Measurements from ENCODE around the gene RASSF6. TPM values are rescaled to one million over a fixed set of nuclear protein-coding genes. Genes with fewer than 3 reads are reported as not detected.
A peak's percentile ranks its signal among the peaks of the same experiment; 100 is the strongest.

The RASSF6 gene
- total RNA-seq, 1 experiment from 2014 or later, result 2.4 TPM

DNA sequence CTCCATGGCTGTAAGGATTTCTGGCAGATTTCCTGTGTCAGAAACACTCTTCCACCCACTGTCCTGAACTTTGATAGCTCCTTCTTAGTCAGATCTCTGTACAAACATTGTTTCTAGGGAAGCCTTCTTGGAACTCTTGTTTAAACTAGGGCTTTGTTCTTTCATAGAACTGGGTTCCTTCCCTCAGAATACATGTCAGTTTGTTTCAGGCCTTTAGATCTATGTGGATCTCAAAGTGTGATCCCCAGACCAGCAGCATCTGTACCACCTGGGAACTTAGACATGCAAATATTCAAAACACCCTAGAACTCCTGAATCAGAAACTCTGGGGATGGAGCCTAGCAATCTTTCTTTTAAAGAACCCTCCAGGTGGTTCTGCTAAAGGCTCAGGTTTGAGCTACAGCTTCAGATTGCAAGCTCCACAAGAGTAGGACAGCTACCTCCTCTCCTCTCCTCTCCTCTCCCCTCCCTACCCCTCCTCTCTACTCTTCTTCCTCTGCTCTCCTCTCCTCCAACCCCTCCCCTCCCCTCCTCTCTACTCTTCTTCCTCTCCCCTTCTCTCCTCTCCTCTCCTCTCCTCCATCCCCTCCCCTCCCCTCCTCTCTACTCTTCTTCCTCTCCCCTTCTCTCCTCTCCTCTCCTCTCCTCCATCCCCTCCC lies 12.7 kb downstream of the RASSF6 start:
- H3K4me3 Mint-ChIP-seq (ENCODE audit: unreplicated experiment), result peak overlapping the region; percentile 0
- no TSS peak for BruUV-seq (replicated peaks)

DNA sequence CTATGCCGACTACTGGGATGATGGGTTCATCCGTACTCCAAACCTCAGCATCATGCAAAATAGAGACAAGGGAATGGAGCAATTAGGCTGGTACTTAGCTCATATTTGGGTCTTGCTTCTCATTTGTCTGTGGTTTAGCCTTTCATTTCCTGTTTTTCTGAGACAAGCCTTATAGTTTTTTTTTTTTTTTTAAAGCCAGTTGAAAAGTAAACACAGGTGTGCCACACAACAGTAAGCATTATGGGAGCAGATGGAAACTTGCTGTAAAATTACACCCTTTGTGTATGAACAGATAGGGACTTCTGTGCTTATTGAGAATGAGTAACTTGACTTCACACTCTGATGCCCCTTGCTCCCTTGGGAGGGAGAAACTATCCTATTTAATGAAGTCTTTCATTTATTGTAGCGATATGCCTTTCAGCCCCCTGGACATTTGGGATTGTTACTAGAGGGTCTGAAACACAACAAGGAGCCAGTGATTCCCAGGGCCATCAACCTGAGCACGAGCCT lies 13.7 kb downstream of the RASSF6 start:
- H3K9me3 Mint-ChIP-seq (ENCODE audit: unreplicated experiment), result no peaks in the 10 kb centered on the region
- H3K4me1 Mint-ChIP-seq (ENCODE audit: low read depth, unreplicated experiment), result peaks cover 30% of the 10 kb centered on the region
- peak overlapping the region; percentile 55 for H3K27ac Mint-ChIP-seq (ENCODE audit: unreplicated experiment)
- H3K4me3 Mint-ChIP-seq (ENCODE audit: unreplicated experiment), result no peak overlapping the region
- TF ChIP-seq, protein P1, sequence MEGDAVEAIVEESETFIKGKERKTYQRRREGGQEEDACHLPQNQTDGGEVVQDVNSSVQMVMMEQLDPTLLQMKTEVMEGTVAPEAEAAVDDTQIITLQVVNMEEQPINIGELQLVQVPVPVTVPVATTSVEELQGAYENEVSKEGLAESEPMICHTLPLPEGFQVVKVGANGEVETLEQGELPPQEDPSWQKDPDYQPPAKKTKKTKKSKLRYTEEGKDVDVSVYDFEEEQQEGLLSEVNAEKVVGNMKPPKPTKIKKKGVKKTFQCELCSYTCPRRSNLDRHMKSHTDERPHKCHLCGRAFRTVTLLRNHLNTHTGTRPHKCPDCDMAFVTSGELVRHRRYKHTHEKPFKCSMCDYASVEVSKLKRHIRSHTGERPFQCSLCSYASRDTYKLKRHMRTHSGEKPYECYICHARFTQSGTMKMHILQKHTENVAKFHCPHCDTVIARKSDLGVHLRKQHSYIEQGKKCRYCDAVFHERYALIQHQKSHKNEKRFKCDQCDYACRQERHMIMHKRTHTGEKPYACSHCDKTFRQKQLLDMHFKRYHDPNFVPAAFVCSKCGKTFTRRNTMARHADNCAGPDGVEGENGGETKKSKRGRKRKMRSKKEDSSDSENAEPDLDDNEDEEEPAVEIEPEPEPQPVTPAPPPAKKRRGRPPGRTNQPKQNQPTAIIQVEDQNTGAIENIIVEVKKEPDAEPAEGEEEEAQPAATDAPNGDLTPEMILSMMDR (IDR thresholded peaks at IDR 0.05; ENCODE audit: insufficient read depth in 1 of 2, low read depth in 1 of 2, low read length in 1 of 2, severe bottlenecking in 1 of 2, unreplicated experiment in 1 of 2), result no peak
- Histone ChIP-seq H3K36me3 (ENCODE audit: control insufficient read depth, insufficient read depth, low read length) (no peaks in the 10 kb centered on the region), H3K9me3 (no peaks in the 10 kb centered on the region), H3K27me3 (replicated peaks; ENCODE audit: control insufficient read depth, insufficient read depth, low read length) (no peaks in the 10 kb centered on the region), H3K4me1 (peaks cover 42% of the 10 kb centered on the region), H3K4me3 (ENCODE audit: low read depth, low read length) (no peak overlapping the region)
- ChIA-PET POLR2A (interaction anchor here (0.5 kb wide), 1 partner anchor 348 kb away, joined by 4 read pairs; the partner anchor contains the start of gene ANKRD17), CTCF (no interaction called here)
- intact Hi-C loops (cut with micrococcal nuclease; ENCODE audit: unreplicated experiment), result loop anchor here (2.0 kb wide), 1 partner anchor 14 kb away; the partner anchor contains the start of gene RASSF6
- H3K27me3 Mint-ChIP-seq (ENCODE audit: insufficient read depth, unreplicated experiment), result no peaks in the 10 kb centered on the region
- no TSS peak for BruUV-seq (replicated peaks)
- H3K36me3 Mint-ChIP-seq (ENCODE audit: insufficient read depth, unreplicated experiment), result no peaks in the 10 kb centered on the region
- DNase-seq, result no peak

More for the DNA sequence above, 12.7 kb downstream of the RASSF6 start:
- Histone ChIP-seq H3K36me3 (ENCODE audit: control insufficient read depth, insufficient read depth, low read length) (no peaks in the 10 kb centered on the region), H3K4me3 (ENCODE audit: low read depth, low read length) (no peak overlapping the region), H3K27me3 (replicated peaks; ENCODE audit: control insufficient read depth, insufficient read depth, low read length) (no peaks in the 10 kb centered on the region), H3K4me1 (peaks cover 40% of the 10 kb centered on the region), H3K9me3 (no peaks in the 10 kb centered on the region)
- intact Hi-C loops (cut with micrococcal nuclease; ENCODE audit: unreplicated experiment), result loop anchor here (2.0 kb wide), 1 partner anchor 13 kb away; the partner anchor contains the start of gene RASSF6
- ChIA-PET CTCF (no interaction called here), POLR2A (interaction anchor here (0.5 kb wide), 1 partner anchor 349 kb away, joined by 4 read pairs; the partner anchor contains the start of gene ANKRD17)
- Mint-ChIP-seq H3K9me3 (ENCODE audit: unreplicated experiment) (no peaks in the 10 kb centered on the region), H3K27me3 (ENCODE audit: insufficient read depth, unreplicated experiment) (no peaks in the 10 kb centered on the region), H3K4me1 (ENCODE audit: low read depth, unreplicated experiment) (peaks cover 22% of the 10 kb centered on the region), H3K36me3 (ENCODE audit: insufficient read depth, unreplicated experiment) (no peaks in the 10 kb centered on the region), H3K27ac (ENCODE audit: unreplicated experiment) (peak overlapping the region; percentile 55)
- no peak for DNase-seq
- TF ChIP-seq, protein P1 (IDR thresholded peaks at IDR 0.05; ENCODE audit: insufficient read depth in 1 of 2, low read depth in 1 of 2, low read length in 1 of 2, severe bottlenecking in 1 of 2, unreplicated experiment in 1 of 2), result no peak

DNA sequence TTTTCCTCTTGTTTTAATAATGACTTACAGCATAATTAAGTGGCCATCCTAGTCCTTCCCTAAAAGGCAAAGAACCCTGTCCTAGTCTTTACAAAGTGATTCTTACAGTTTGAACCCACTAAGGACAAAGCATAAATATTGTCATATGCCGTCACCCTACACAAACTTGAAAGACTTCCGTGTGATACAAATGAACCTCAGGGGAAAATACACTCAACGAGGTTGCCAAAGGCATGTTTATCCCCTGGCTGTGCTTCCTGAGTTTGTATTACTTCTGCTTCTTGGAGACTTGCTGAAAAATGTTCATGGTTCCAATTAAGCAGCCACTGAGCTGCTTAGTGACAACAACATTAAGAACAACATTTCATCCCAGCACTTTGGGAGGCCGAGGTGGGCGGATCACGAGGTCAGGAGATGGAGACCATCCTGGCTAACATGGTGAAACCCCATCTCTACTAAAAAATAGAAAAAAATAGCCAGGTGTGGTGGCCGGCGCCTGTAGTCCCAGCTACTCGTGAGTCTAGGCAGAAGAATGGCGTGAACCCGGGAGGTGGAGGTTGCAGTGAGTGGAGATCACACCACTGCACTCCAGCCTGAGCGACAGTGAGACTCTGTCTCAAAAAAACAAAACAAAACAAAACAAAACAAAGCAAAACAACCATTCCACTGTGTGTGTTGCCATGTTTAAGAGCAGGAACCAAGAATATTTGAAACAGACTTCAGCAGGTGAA lies 16.2 kb downstream of the RASSF6 start:
- ChIA-PET CTCF (no interaction called here), POLR2A (no interaction called here)
- no peak overlapping the region for H3K4me3 Mint-ChIP-seq (ENCODE audit: unreplicated experiment)

More for the DNA sequence above, 16.2 kb downstream of the RASSF6 start:
- Histone ChIP-seq H3K9me3 (no peaks in the 10 kb centered on the region), H3K4me3 (ENCODE audit: low read depth, low read length) (no peak overlapping the region), H3K27me3 (replicated peaks; ENCODE audit: control insufficient read depth, insufficient read depth, low read length) (no peaks in the 10 kb centered on the region), H3K4me1 (peaks cover 53% of the 10 kb centered on the region), H3K36me3 (ENCODE audit: control insufficient read depth, insufficient read depth, low read length) (no peaks in the 10 kb centered on the region)
- intact Hi-C loops (cut with micrococcal nuclease; ENCODE audit: unreplicated experiment), result no loop called here
- Mint-ChIP-seq H3K4me1 (ENCODE audit: low read depth, unreplicated experiment) (peaks cover 37% of the 10 kb centered on the region), H3K36me3 (ENCODE audit: insufficient read depth, unreplicated experiment) (no peaks in the 10 kb centered on the region), H3K27me3 (ENCODE audit: insufficient read depth, unreplicated experiment) (no peaks in the 10 kb centered on the region), H3K27ac (ENCODE audit: unreplicated experiment) (peak overlapping the region; percentile 57), H3K9me3 (ENCODE audit: unreplicated experiment) (no peaks in the 10 kb centered on the region)
- DNase-seq, result no peak
- TF ChIP-seq, protein P1 (IDR thresholded peaks at IDR 0.05; ENCODE audit: insufficient read depth in 1 of 2, low read depth in 1 of 2, low read length in 1 of 2, severe bottlenecking in 1 of 2, unreplicated experiment in 1 of 2), result no peak
- TSS peak; percentile 66 for BruUV-seq (replicated peaks)
